KBM-7 (cell line): Measurements from ENCODE around the gene CLTCL1.
"Not testable (repeated sequence)": the region's sequence is repeated elsewhere in the genome, so short reads cannot be mapped to it uniquely, and the experiment has no call there.

Source experiments
- DNase-seq: peaks from one replicate; pipeline ENCODE4 v3.0.0-alpha.2; 2015
- in situ Hi-C: fragments of 300-500 bp; cut with MboI; formaldehyde crosslinking; loops from 2 replicates; pipeline ENCODE4 v1.14.3; 2020; ENCODE audit warnings: low sequenced_read_pairs, low pct_unique_long_range_greater_than_20kb, mixed read lengths

The CLTCL1 gene

DNA sequence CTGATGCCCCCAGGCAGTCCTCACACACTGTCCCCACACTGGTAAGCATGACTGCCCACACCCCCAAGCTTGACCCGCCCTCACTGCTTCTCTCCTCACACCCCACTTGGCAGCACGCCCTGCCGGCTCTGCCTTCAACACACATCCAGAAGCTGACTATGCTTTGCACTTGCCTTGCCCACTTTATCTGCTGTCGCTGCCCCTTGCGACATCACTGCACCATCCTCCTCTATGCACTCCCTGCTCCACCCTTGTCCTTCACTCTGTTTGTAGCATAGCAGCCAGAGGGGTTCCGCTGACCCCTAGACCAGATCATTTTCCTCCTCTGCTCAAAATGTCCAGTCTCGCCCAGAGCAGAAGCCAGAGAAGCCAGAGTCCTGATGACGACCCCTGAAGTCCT, 87.7 kb downstream of the CLTCL1 start:
- in situ Hi-C loops: no loop called here
- no peak for DNase-seq

DNA sequence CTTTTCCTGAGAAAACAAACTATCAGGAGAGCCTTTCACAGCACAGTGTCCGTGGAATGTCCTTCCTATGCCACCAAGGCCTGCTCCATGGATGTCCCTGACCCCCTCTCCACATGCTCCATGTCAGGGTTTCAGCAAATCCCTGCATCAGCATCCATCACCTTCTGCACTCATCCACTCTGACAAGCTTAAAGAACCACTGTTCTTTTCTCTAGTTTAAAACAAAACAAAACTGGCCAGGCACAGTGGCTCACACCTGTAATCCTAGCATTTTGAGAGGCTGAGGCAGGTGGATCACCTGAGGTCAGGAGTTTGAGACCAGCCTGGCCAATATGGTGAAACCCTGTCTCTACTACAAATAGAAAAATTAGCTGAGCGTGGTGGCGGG, 88.7 kb downstream of the CLTCL1 start:
- DNase-seq, in situ Hi-C loops: not testable (repeated sequence)

DNA sequence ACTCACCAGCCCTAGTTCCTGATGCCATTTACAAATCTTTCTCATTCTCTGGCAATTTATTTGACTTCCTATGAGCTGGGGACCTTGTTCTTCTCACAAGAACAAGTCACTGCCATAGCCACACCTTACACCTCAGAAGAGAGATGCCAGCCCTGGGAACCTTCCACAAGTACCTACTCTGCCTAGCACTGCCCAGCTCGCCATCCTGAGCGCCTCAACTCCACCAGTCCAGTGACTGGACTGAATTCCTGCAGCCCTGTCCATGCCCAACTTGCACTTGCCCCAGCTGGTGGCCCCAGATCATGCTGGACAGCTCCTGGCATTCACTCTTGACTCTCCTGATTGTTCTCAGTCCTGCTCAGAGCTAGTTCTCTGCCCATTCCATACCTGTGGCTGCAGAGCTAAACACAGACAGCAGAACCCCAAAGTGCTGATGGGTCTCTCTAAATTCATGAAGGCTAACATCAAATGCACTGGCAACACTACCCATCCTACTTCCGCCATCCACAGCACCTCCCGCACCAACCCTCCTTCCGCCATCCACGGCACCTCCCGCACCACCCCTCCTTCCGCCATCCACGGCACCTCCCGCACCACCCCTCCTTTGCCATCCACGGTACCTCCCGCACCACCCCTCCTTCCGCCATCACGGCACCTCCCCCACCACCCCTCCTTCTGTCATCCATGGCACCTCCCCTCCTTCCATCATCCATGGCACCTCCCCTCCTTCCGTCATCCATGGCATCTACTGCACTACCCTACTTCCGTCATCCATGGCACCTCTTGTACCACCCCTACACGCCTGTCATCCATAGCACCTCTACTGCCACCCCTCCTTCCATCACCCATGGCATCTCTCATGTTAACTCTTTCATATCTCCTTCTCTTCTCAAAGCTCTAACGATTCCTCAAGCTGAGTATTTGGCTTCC, 89.4 kb downstream of the CLTCL1 start:
- no peak for DNase-seq
- in situ Hi-C loops: no loop called here

DNA sequence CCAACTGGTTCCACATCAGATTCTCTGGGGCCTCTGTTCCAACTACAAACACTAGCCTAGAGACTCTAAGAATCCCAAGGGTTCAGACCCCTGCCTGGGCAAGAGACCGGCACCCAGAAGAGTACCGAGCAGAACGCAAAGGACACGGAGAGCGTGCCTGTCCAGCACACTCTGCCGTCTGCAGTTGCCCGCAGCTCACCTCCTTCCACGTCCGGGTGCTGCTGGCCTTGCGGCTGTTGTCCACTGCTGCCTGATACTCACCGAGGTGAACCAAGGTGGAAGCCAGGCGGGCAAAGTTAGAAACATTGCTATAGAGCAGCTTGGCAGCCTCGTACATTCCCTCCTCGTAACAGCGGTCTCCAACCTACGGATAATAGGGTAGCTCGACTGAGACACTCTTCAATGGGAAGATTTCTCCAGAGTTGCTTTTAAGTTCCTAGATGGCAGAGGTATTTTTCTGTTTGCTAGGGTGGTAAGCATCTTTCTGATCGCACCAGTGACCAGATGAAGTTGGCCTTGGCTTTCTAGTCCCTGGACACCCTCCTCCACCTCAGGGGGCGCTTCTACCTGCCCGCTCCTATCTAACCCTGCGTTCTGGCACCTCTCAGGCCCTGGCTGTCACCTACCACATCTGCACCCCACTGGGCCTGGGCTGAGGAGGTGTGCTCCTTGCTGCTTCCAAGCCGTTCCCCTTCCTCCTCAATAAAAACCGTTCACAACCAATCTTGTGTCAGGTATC, 90.2 kb downstream of the CLTCL1 start:
- in situ Hi-C loops: no loop called here
- no peak for DNase-seq

DNA sequence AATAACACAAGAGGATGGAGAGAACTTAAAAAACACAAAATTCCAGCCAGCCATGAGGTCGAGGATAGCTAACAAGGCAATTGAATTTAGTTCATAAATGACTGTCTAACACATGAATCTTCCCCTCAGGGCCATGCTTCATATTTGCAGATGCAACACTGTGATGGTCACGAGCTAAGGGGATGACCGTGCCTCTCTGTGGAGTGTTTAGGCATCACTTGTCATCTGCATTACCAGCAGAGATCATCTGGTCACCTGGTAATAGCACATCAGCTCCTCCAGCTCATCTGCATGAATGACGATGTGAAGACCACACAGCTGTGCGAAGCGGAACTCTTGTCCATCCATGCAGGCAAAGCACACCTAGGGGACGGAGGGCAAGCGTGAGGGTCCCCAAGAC, 92.0 kb downstream of the CLTCL1 start:
- in situ Hi-C loops: loop anchor here (25.0 kb wide), 1 partner anchor 112 kb away; no protein-coding TSS in a partner anchor
- DNase-seq: no peak

DNA sequence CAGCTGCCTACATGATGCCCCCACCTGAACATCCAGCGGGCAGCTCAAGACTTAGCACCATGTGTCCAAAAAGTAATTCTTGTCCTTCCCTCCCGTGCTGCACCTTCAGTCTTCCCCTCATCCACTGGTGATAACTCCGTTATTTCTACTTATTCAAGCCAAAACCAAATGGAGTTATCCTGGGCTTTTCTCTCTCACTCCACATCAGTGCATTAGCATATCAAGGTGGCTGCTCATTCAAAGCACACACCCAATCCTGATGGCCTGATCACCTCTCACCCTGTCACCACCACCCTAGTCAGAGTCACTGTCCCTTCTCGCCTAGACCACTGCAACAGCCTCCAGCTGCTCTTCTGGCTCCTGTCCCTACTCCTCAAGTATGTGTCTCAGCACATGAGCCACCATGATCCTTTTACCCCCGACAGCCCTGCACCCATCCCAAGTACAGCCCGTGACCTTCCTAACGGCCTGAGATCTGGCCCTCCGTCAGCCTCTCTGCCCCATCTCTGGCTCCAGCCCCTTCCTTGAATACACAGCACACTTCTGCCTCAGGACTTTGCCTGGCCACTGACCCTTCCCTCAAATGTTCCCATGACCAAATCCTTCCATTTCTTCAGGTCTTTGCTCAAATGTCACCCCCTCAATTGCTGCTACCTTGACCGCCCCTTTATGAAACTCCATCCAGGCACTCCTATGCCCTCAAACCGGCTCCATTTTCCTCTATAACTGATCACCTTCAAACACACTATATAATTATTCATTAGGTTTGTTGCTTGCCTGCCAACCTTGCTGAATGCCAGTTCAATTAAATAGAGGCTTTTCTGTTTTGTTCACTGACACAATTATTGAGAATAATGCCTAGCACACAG, 93.3 kb downstream of the CLTCL1 start:
- no peak for DNase-seq
- in situ Hi-C loops: loop anchor here (25.0 kb wide), 1 partner anchor 111 kb away; no protein-coding TSS in a partner anchor

DNA sequence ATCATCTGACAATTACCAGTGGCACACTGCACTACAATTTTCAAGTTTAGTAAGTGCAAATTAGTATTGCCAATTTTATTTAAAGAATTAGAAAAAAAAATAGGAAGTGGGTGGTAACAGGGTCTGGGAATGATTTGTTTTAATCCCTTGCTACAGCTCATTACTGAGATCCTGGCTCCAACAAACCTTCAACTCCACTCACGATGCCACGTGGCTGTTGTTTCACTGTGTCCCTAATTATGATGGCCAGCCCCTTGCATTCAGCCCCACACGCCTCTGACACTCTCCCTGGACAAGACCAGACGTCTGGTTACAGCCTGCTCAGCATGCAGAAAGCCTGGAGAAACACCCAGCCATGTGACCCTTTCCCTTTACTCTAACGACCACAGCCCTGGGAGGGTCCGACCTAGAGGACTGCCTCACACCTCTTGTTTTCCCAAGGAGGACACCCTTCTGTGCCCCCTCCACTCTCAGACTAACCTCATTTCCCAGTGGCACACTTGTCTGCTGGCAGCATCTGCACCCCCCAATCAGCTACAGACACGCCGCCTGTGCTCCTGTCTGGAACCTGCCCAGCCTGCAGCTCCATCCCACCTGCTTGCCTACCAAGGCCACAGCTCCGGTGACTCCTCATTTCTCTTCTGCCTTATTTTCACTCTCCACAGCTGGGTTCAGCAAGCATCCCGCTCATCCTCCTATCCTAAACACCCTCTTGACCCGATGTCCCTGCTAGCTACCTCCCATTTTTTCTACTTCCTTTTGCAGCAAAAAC, 94.5 kb downstream of the CLTCL1 start:
- in situ Hi-C loops: loop anchor here (25.0 kb wide), 1 partner anchor 110 kb away; no protein-coding TSS in a partner anchor
- DNase-seq: no peak

DNA sequence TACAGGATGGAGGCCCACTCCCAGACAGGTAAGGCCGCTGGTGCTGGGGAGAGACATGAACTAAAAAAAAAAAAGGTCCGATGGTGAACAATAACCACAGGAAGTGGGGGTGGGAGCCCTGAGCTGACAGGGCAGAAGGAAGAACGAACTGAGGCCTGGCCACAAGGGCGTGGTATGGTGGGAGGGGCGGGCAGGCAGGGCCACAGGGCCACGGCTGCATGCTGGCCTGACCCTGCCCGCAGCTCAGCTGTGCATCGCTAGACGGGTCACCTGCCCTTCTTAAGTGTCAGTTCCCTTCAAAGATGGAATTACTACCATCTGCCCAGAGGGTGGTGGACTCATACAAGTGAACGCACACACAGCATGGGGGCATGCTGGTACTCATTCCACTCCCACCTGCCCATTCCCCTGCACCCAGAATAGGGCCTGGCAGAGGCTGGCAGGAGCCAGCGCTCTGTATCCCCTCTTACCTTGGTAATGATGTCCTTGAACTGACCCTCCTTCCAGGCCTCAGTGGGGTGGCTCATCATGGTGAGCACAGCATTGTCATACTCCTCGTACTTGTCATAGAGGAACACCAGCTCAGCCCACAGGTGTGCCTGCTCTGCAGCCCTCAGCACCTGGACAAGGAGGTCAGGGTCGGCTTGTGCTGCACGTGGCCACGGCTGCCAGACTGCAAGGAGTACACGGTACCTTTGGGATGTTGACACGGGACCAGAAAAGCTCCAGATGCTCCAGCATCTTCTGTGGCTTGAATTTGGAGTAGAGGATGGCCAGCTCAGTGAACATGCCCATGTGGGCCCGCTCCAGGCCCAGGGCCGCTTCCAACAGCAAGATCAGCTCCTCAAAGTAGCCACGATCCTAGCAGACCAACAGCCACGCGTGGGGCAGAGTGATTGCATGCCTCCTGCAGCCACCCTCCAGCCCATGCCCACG, 95.5 kb downstream of the CLTCL1 start:
- no peak for DNase-seq
- in situ Hi-C loops: loop anchor here (25.0 kb wide), 1 partner anchor 109 kb away; no protein-coding TSS in a partner anchor

DNA sequence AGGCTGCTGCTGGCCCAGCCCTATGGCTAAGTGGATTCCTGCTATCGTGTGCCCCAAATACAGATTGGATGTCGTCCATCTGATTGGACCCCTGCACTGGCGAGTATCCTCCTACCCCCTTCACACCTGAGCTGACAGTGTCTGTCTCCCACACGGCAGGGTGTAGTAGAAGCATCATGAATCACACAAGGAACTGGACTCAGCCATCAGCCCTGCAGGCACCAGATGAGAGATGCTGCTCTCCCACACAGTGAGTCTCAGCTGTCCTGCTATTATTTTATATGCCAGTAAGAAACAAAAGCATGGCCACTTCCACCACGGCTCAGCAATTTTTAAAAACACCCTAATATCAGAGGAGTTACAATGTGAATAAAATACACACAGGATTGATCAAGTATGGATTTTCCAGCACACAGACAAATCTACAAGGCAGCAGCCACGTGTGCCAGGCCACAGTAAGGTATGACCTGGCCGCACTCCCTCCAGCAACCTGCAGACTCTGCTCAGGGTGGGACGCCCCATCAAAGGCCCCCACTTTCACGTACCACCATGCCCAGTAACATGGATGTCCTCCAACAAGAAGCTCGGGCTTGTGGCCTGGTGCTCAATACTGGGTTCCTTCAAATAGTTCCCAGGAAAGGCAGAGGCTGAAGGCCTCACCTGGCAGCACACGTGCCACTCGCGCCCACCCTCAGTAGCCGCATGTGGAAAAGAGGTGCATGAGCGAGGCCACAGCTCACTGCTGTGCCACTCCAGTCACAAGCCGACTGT, 96.6 kb downstream of the CLTCL1 start:
- no peak for DNase-seq
- in situ Hi-C loops: loop anchor here (25.0 kb wide), 1 partner anchor 108 kb away; no protein-coding TSS in a partner anchor

DNA sequence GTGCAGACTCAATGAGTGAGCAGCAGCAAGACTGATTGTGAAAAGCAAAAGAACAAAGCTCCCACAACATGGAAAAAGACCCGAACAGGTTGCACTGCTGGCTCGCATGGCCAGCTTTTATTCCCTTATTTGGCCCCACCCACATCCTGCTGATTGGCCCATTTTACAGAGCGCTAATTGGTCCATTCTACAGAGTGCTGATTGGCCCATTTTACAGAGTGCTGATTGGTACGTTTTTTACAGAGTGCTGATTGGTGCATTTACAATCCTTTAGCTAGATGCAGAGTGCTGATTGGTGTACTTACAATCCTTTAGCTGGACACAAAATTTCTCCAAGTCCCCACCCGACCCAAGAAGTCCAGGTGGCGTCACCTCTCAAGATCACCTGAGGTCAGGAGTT, 97.6 kb downstream of the CLTCL1 start:
- no peak for DNase-seq
- in situ Hi-C loops: loop anchor here (25.0 kb wide), 1 partner anchor 107 kb away; no protein-coding TSS in a partner anchor

DNA sequence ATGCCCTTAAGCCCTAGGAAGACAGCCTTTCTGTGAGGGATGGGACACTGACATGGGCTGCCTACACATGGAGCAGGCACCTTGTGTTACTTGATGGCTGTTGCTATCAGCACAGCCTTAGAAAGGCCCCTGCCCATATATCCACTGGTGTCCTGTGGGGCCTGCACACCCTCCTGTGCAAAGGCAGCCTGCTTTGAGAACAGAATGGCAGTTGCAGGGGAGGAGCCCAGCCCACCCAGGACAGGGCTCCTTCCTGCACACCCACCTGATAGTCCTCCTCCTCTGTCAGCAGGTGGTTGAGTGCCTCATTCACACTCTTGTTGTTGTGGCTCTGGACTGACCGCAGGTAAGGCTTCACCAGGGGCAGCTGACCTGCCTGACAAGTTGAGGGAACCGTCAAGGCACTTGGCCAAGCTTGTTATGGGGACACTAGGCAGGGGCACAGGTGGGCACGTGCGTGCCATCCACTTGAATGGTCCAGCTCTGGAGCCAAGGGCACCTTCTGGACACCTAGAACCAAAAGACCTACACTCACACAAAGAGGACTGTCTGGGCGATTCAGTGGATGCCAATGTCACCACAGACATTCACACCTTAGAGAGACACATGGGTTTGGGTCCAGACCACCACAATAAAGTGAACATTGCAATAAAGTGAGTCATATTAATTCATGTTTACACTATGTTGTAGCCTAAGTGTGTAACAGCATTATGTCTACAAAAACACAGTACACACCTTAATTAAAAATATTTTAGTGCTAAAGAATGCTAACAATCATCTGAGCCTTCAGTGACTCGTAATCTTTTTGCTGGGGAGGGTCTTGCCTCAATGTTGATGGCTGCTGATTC, 103.6 kb downstream of the CLTCL1 start:
- in situ Hi-C loops: loop anchor here (25.0 kb wide), 1 partner anchor 101 kb away; no protein-coding TSS in a partner anchor
- no peak for DNase-seq

DNA sequence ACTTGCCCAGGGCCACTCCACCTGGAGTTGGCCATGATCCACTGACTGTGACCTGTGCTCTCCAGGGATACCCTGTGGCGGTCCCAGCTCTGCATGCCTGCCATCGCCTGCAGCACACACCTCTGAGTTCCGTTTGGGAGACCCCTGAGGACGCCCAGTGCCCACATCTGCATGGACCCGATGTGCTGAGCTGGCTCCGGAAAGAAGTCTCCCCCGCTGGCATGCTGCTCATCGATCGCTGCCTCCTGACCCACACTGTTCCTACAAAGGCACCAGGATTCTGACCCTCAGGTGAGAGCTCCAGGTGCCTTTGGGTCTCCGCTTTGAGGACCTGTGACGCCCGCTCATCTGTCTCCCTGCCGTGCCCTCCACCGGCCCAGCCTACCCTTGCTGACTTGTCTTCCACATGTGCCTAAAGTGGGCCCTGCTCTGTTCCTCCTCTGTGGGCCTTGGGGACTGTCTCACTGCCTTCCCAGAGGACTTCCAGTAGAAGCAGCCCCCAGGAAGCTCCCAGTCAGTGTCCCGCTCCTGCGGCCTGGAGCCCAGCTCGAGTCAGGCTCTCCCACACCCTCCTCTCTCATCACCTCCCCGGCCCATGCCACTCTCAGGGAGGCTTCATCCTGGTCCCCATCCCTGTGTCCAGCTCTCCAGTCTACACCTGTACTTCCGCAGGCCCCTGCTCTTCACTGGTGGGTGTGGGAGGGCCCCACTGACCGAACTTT, 107.1 kb downstream of the CLTCL1 start:
- DNase-seq: no peak
- in situ Hi-C loops: loop anchor here (25.0 kb wide), 1 partner anchor 97 kb away; no protein-coding TSS in a partner anchor

DNA sequence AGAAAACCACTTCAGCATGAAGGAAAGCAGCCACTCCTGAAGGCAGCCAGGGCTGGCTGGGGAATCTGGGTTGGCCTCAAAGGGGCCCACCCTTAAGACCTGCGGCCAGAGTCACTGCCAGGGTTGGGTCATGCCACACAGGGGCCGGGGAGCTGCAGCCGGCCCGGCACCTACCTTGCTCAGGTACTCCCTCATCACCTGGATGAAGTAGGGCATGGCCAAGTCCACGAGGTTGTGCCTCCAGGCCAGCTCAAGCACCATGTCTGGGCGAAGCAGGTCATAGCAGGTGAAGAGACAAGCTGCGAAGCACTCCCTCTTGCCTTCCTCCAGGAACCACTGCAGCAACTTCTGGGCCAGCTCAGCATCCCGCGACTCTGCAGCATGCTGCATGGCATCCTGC, 108.3 kb downstream of the CLTCL1 start:
- in situ Hi-C loops: loop anchor here (25.0 kb wide), 1 partner anchor 96 kb away; no protein-coding TSS in a partner anchor
- no peak for DNase-seq

DNA sequence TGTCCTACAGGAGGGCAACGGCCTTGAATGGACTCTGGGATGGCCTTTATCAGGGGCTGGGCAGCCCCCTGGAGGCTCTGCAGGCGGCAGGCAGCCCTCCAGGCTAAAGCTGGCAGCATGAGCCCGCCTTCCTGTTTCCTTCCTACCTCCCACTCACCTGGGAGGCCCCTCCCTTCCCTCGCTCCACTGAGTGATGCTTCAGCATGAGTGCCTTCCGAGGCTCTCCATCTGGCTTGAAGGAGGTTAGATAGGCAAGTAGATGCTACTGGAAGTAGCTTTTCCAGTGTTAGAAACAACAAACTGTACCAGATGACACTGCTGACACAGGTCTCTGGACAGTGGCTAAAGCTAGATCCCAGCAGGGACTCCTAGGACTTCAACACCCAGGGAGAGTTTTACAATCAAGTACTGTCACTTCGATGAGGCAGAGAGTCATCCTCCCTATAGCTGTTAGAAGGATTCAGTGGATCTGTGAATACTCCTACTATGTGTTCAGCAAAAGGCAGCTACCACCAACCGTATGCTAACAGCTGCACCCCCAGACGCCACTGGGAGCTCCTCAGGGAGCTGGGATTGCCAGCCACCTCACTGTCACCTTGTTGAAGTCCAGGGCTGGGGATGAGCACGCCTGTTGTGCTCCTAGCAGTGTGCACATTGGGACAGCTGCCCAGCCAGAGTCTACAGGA, 108.9 kb downstream of the CLTCL1 start:
- in situ Hi-C loops: loop anchor here (25.0 kb wide), 1 partner anchor 95 kb away; no protein-coding TSS in a partner anchor
- no peak for DNase-seq
